GM18951 (cell line): ENCODE results near the gene ATG7.

ENCODE experiments used
- POLR2A ChIP-seq: IDR thresholded peaks from 4 replicates; pipeline ENCODE4 v1.6.1; 2011; ENCODE audit warnings: mild to moderate bottlenecking; ENCODE audit not compliant: insufficient read length, insufficient read depth; ENCODE audit errors: extremely low read depth
- in situ Hi-C: fragments of 300-500 bp; cut with MboI; formaldehyde crosslinking; loops from one replicate; pipeline ENCODE4 v1.12.0; 2022; ENCODE audit warnings: low sequenced_read_pairs, mixed read lengths, inconsistent platforms; ENCODE audit not compliant: unreplicated experiment

ATG7 gene

DNA sequence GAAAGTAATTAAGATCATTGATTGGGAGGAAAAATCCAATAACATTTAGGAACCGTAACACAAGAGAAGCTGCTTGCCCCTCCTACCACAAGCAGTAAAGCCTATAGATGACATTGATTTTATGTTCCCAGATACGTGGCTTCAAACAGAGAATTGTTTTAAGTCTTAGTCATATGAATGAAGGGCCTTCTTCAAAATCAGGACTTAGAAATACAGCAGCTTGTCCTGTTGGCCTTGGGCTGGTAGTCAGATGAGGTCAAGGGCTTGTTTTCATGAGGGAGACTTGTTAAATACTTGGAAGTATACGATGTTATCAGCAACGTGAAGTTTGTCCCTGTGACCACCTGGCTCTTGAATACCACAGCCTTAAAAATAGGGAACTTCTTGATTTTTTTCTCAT lies 257.1 kb downstream of the ATG7 start:
- in situ Hi-C loops: no loop called here

DNA sequence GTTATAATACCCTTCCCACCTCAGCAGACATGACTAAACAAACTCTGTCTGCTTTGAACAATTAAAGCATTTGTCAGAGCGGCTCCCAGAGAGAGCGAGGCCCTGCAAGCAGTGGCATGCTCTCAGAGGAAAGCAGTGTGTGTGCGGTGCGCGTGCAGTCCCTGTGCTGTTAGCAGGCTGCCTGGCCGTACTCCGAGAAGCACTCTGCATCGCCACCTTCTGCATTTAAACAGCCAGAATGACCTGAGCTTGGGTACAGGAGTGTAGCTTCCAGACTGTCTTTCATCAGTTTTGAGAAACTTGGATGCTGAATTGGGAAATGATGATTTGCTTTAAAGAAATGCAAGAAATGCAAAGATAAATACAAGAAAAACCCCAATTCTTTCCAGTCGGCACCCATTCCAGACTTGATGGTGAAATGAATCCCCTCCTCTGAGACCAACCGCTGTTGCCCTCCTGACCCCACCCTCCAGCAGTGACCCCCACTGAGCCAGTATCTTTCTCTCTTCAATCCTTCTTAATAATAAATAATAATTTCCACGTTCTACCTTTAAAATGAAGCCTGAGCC lies 258.0 kb downstream of the ATG7 start:
- TF ChIP-seq POLR2A: no peak
- in situ Hi-C loops: no loop called here

More for the DNA sequence above, 257.1 kb downstream of the ATG7 start:
- no peak for TF ChIP-seq POLR2A

DNA sequence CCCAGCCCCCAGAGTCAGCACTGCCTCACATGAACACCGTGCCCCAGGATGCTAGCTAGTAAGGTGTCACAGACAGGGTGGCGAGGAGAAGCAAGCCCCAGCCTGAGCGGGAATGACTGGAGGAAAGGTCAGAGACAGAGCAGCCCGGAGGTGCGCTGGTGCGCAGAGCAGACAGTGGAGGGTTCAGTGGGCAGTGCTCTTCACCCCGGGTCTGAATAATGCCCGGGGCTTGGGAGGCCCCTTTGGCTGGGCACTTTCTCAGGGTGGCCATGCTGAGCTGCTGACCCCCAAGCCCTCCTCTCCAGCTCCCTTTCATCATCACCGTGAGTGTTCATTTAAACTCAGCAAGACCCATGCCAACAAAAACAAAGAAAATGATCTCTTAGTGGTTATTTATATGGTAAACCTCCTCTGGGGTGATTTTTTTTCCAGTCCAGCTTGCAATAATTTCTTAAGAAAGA lies 260.8 kb downstream of the ATG7 start:
- TF ChIP-seq POLR2A: no peak
- in situ Hi-C loops: no loop called here

DNA sequence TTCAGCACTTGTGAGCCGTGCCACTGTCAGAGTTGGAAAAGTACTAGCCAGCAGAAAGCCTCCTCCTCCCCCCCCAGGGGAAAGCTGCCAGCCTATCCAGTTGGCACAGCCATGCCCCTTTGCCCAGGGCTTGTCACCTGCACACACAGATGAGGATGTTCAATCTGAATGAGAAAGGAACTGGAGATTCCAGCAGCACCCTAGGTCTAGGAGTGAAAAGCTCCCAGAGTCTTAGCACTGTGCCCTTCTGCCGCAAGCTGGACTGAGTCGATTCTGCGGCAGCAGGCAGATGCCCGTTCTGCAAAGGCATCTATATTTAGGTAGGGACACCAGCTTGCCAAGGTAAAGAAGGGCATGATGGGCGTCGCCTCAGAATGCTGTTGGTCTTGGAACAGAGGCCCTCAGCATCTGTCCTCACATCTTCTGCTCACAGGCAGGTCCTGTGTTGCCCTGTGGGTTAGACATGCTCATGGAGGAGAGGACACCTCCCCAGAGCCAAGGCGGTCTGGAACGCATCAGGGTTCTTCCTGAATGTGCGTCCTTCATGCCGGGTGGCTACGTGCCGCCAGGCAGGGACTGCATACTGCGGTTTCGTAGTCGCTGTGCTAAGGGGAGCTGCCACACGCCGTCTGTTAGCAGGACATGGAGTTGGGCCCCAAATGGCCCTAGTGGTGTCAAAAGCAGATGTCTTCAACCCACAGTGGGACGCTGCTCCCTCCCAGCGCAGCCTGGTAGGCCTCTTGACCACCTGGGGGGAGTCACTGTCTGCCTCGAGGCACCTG lies 262.0 kb downstream of the ATG7 start:
- no peak for TF ChIP-seq POLR2A
- in situ Hi-C loops: no loop called here

DNA sequence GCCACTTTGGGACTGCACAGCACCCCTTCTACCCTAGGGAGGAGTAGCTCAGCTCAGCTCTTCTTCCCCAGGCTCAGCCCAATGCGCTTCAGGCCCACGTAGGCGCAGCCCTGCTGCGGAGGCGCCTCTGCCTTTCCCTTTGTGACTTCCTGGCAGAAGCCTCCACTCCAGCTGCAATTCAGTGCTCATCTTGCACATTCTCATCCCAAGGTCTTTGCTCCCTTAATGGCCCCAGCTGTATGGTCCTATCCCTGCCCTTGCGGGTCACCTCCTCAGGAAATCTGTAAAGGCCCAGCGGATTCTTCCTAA lies 262.6 kb downstream of the ATG7 start:
- no peak for TF ChIP-seq POLR2A

DNA sequence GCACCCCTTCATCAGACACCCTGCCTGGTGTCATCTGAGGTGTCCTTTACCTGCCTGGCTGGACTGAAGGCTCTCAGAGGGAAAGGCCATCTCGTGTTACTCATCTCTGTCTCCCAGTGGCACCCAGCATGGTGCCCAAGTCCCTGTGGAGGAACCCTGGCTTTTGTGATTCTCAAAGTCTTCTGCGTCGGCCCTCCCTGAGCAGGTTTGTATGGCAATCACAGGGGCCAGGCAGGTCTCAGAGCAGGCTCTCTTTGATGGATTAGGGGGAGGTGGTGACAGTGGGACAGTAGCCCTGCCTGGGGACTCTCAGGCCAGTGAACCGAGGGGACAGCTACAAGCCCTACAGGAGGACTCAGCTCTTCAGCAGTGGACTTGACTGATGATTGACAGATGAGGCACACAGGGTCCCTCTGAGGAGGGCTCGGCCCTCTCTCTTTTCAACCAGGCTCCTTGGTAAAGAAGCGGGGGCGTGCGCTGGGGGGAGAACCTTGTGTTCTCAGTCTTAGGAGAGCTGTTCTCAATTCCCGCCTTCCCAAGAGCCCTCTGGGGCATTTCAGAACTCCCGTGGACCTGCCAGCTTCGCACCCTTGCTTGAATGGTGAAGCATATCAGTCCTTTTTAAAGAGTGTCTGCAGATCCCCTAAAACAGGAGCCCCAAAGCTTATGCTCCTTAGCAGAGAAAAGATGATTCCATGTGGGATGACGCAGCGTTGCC lies 263.2 kb downstream of the ATG7 start:
- no peak for TF ChIP-seq POLR2A
- in situ Hi-C loops: no loop called here

More for the DNA sequence above, 262.6 kb downstream of the ATG7 start:
- in situ Hi-C loops: no loop called here

DNA sequence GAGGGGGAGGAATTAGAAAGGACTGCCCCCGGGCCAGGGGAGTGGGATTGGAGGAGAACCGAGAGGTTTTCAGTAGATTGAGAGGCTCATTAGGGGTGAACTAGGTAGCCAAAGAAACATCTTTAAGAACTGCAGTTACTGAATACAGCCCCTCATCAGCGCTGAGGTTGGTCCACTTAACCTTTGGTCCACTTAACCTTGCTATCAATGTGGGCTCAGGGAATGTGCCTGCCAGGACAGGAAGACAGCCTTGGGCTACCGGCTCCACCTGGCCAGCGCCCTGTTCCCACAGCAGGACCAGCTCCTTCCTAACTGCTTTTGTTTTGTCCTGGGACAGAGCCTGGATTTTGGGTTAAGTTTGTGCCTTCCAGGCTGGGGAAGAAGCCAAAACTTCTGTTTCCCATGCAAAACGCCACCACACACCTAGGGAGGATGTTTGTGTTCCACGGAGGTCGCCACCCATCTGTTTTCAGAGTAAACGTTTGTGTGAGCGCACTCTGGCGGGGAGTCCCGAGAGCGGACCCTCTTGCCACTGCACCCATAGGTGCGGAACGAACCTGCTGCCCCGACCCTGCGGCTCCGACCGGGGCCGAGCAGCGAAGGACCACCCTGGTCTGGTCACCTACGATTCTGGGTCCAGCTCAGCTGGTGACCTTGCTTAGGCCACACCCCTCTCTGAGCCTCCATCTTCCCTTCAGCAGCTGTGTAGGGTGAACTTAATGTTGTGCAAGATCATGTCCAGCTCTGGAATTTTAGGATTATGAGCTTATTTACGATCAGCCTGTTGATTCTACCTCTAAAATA lies 264.1 kb downstream of the ATG7 start:
- no peak for TF ChIP-seq POLR2A
- in situ Hi-C loops: no loop called here

DNA sequence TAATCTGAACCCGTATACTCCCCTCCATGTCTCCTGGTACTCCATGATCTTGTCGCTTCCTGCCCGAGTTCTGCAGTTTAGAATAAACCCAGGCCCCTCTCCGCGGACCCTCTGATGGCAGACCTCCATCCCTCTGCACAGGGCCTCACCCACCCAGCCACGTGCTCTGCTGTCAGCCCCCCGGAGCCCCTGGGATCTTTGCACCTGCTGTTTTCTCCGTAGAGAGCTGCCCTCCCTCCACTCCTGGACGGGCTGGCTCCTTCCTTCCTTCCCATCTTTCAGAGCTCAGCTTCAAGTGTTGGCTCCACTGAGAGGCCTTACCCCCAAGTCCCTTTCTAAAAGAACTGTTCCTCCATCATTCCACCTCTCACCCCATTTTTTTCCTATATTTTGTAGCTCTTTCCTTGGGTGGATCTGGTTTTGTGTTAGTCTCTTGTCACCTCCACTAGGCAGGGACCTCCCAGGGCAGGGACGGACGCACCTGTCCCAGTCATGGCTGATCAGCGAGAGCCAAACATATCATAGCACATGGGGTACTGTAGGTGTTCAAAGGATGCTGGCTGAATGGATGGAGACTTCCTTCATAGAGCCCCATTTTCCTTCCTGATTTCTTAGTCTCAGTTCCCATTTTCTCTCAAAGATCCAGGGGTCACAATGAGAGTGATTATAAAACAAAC lies 264.9 kb downstream of the ATG7 start:
- in situ Hi-C loops: no loop called here
- no peak for TF ChIP-seq POLR2A

DNA sequence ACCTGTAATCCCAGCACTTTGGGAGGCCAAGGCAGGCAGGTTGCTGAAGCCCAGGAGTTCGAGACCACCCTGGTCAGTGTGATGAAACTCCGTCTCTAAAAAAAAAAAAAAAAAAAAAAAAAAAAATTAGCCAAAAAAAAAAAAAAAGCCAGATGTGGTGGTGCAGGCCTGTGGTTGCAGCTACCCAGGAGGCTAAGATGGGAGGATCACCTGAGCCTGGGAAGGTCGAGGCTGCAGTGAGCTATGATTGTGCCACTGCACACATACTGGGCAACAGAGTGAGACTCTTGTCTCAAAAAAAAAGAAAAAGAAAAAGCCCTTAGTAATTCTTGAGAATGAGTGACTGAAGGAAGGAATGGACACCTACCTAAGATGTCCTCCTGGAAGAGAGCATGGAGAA lies 266.4 kb downstream of the ATG7 start:
- in situ Hi-C loops: no loop called here
- no peak for TF ChIP-seq POLR2A

DNA sequence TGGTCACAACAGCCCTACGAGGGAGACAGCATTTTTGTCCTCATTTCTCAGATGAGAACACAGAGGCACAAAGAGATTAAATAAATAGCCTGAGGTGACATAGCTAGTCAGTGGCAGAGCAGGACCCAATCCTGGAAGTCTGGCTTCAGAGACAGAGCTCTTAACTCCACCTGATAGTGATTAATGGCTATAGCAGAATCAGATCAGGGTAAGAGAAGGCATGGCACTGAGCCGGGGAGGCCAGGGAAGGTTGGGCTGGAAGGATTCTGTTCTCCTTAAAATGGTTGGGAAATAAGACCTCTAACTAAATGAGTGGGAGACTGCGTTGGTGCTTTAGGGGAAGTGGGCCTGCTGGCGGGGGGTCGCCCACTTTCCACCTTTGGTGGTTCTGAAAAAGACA lies 267.0 kb downstream of the ATG7 start:
- no peak for TF ChIP-seq POLR2A
- in situ Hi-C loops: no loop called here

DNA sequence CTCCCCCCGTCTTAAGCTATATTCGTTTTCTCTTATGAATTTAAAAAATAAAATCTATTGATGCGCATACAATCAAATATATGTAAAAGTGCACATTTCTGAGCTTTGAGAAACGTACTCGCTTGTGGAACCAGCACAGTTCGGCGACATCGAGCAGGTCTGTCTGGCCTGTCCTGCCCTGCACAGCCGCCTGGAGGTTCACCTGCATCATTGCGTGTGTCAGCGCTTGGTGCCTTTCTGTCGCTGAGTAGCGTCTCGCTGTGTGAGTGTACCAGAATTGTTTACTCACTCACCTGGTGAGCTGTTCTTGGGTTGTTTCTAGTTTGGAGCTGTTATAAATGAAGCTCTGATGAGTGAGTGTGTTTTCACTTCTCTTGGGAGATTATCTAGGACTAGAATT lies 267.5 kb downstream of the ATG7 start:
- in situ Hi-C loops: no loop called here

DNA sequence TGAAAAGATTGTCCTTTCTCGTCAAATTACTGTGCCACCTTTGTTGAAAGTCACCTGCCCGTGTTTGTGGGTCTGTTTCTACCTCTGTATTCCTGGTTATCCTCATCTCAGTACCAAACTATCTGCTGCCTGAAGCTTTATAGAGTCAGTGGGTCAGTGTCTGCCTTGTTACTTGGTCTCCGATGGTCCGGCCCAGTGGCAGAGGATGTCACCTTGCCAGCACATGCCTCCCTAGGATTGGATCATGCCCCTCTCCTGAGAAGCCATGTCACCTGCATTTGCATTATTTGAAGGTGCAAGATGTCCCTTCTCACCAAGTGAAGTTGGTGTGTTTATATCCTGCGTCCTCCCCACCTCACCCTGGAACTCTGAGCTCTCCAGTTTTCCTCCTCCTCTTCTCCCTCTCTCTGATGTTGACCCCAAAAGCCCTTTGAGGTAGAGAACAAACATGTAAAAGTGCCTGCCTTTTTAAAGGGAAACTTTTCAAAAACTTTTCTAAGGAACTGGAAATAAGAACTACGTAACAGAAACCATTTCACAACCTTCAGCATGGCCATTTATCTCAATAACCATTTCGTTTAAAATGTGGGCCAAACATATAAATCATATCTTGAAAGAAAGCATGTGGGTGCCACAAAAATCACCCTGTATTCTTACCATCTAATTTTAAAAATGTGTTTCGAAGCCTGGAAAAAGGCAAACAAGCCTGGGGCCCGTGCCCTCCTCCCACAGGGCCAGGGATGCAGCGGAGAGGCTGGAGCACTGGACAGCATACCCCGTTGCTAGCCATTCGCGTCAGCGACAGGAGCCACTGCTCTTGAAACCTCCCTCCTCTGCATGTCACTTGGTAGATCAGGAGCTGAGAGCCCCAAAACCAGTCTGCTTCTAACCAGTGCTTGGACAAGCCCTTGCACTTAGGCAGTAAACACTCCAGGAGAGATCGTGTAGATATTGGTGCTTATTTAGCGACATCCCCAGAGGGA lies 269.4 kb downstream of the ATG7 start:
- in situ Hi-C loops: no loop called here
- no peak for TF ChIP-seq POLR2A

More for the DNA sequence above, 267.5 kb downstream of the ATG7 start:
- TF ChIP-seq POLR2A: no peak

DNA sequence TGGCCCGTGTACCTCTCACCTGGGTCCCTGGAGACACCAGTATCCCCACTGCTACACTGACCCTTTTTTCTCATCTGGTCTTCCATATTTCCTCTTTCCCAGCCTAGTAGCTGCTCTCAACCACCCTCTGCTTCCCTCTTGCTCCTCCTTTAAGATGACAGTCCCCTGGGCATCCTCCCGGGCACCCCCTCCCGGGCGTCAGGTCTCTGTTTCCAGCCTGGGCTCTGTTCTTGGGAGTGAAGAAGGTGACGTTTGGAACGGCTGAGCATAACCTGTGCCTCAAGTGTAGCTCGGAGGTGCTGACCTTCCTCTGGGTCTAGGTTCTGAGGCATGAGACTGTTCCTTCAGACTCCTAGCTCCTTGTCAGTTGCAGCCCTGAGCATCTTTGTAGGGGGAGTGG lies 270.4 kb downstream of the ATG7 start:
- in situ Hi-C loops: no loop called here
- TF ChIP-seq POLR2A: no peak
